ENCODE data around the gene PLCZ1.

DNA sequence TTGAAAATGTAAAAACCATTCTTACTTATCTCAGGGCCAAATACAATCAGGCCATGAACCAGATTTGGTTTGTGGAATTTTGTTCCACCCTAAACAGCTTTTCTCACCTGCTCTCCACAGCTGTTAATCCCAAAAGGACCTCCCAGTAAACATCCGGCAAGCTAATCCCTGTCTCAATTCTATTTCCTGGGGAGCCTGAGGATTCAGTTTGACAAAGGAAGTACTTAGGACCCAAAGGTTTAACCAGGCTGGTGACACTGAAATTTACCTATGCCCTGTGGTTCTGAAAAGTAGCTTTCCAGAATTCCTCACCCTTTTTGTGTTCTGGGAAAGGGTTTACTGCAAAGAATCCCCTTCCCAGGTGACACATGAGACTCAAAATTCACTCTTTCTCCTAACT, 15.1 kb upstream of the PLCZ1 start:
- TF ChIP-seq RAD21 (CRISPR knock-in tag; conservative IDR thresholded peaks at IDR 0.05 in 1 of 2, IDR thresholded peaks at IDR 0.05 in 1 of 2) (no peak), MYBL2 (IDR thresholded peaks at IDR 0.05; ENCODE audit: low read depth) (no peak), MYBL2 (CRISPR knock-in tag; IDR thresholded peaks at IDR 0.05; ENCODE audit: borderline replicate concordance) (no peak), POLR2AphosphoS2 (IDR thresholded peaks at IDR 0.05; ENCODE audit: low read length) (no peak), SIN3A (IDR thresholded peaks at IDR 0.05; ENCODE audit: borderline replicate concordance in 2 of 2, control insufficient read depth in 1 of 2, low read depth in 2 of 2, low read length in 2 of 2) (no peak), JUNB (CRISPR knock-in tag; conservative IDR thresholded peaks at IDR 0.05) (no peak), PCBP2 (IDR thresholded peaks at IDR 0.05; ENCODE audit: low read depth, low read length, poor library complexity, severe bottlenecking) (no peak), EZH2 (IDR thresholded peaks at IDR 0.05; ENCODE audit: borderline replicate concordance, low read depth, low read length) (no peak), HEY1 (CRISPR knock-in tag; IDR thresholded peaks at IDR 0.05; ENCODE audit: borderline replicate concordance) (no peak), ZNF134 (CRISPR knock-in tag; conservative IDR thresholded peaks at IDR 0.05) (no peak), TFE3 (CRISPR knock-in tag; IDR thresholded peaks at IDR 0.05) (no peak)
- TF ChIP-seq, protein P1, sequence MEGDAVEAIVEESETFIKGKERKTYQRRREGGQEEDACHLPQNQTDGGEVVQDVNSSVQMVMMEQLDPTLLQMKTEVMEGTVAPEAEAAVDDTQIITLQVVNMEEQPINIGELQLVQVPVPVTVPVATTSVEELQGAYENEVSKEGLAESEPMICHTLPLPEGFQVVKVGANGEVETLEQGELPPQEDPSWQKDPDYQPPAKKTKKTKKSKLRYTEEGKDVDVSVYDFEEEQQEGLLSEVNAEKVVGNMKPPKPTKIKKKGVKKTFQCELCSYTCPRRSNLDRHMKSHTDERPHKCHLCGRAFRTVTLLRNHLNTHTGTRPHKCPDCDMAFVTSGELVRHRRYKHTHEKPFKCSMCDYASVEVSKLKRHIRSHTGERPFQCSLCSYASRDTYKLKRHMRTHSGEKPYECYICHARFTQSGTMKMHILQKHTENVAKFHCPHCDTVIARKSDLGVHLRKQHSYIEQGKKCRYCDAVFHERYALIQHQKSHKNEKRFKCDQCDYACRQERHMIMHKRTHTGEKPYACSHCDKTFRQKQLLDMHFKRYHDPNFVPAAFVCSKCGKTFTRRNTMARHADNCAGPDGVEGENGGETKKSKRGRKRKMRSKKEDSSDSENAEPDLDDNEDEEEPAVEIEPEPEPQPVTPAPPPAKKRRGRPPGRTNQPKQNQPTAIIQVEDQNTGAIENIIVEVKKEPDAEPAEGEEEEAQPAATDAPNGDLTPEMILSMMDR (IDR thresholded peaks at IDR 0.05 in 2 of 3, conservative IDR thresholded peaks at IDR 0.05 in 1 of 3; ENCODE audit: insufficient read depth in 2 of 3, low read depth in 1 of 3, low read length in 3 of 3): no peak
